Activated CD4-positive, alpha-beta T cell treated with anti-CD3 and anti-CD28 coated beads, Interleukin-2, amount 10 ng/mL, durations not matched to agents 7 days and 5 days (primary cell): ENCODE results near the gene PRMT1. TPM values are rescaled to one million over a fixed set of nuclear protein-coding genes. Genes with fewer than 3 reads are reported as not detected.

ENCODE experiments used
- CTCF ChIA-PET: fragments of 350-600 bp; sonication (Branson Sonifier 250); formaldehyde crosslinking; loops from one replicate; lab custom pipeline; 2021; ENCODE audit warnings: antibody characterized with exemption; lab: Charles Lee
- POLR2A ChIA-PET: fragments of 350-600 bp; sonication (Branson Sonifier 250); formaldehyde crosslinking; loops from one replicate; lab custom pipeline; 2021; ENCODE audit warnings: antibody characterized with exemption; lab: Charles Lee
- DNase-seq: peaks from one replicate; pipeline ENCODE4 v3.0.0-alpha.2; 2020
- H3K27ac Mint-ChIP-seq: one replicate; pipeline ENCODE4 v1.8.0; 2021; ENCODE audit warnings: mild to moderate bottlenecking, moderate library complexity, mixed read lengths
- H3K27me3 Mint-ChIP-seq: one replicate; pipeline ENCODE4 v1.8.0; 2021; ENCODE audit warnings: mixed read lengths
- H3K36me3 Mint-ChIP-seq: one replicate; pipeline ENCODE4 v1.8.0; 2021; ENCODE audit warnings: low read depth, mixed read lengths
- H3K4me1 Mint-ChIP-seq: one replicate; pipeline ENCODE4 v1.8.0; 2021; ENCODE audit warnings: mixed read lengths
- H3K4me3 Mint-ChIP-seq: one replicate; pipeline ENCODE4 v1.8.0; 2021; ENCODE audit warnings: mild to moderate bottlenecking, moderate library complexity, mixed read lengths
- H3K9me3 Mint-ChIP-seq: one replicate; pipeline ENCODE4 v1.8.0; 2021; ENCODE audit warnings: mixed read lengths
- total RNA-seq, 2 experiments: library from RNA; stranded (reverse); gene quantifications; one replicate each; pipeline ENCODE4 v1.2.3, GENCODE V29; 2021

Gene PRMT1
- total RNA-seq, 2 experiments from 2014 or later: 125 to 130 TPM

DNA sequence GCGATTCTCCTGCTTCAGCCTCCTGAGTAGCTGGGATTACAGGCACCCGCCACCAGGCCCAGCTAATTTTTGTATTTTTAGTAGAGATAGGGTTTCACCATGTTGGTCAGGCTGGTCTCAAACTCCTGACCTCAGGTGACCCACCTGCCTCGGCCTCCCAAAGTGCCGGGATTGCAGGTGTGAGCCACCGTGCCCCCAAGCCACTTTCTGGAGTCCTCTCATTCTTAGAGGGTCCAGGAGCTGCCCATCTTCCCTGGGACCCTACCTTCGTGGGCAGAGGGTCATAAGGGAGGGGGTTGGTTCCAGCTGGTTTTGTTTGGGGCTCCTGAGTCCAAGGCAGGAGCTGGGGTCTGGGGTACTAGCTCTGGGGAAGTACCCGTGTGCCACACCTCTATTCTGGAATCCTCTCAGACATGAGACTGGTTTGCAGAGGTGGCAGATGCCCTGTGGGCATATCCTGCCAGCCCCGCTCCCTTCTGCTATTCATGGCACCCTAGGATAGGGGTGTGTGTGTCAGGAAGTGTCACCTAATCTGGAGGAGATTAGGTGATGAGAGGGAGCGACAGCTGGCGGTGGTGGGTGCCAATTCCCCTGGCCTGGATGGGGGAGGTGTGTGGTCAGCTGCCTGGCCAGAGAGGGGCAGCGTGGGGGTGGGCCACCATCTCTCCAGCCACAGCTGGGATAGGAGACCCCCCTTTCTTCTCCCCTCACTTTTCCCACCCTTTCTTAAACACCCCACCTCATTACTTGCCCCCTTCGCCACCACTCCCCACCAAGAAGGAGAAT, 2.1 kb downstream of the PRMT1 start:
- no peaks in the 10 kb centered on the region for H3K9me3 Mint-ChIP-seq
- H3K27ac Mint-ChIP-seq: peak overlapping the region; percentile 31
- no peaks in the 10 kb centered on the region for H3K27me3 Mint-ChIP-seq
- CTCF ChIA-PET: interaction anchor here (0.6 to 3.3 kb wide), 19 partner anchors 8 to 191 kb away, joined by 3 to 12 read pairs (median 4); partner anchors contain the start of genes RCN3, RPL13A, RRAS and SCAF1
- H3K4me3 Mint-ChIP-seq: no peak overlapping the region
- H3K4me1 Mint-ChIP-seq: peaks cover 28% of the 10 kb centered on the region
- POLR2A ChIA-PET: no interaction called here
- DNase-seq: no peak
- peaks cover 16% of the 10 kb centered on the region for H3K36me3 Mint-ChIP-seq

DNA sequence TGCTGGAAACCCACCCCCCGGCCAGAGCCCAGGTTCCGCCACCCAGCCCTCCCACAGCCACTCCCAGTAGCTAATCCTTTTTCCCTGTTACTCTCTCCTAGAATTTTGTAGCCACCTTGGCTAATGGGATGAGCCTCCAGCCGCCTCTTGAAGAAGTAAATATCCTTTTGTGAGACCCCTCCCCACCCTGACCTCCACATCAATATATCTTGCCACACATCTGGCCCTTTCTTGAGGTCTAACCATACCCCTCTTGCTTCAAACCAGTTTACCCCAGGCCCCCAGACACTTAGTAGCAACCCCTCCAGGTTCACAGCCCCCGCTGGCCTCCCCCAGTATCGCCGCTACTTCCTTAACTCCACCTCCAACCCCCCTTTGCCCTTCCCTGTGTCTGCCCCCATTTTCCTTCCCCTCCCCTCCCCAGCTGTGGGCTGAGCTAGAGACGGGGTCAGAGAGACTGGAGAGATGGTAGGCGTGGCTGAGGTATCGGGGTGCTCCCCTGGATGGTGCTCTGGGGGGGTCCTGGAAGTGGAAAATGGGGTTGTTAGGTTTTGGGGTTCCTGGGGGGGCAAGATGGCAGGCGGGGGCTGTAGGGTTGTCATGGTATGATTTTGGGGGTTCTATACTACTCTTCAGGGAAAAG, 2.8 kb downstream of the PRMT1 start:
- Mint-ChIP-seq H3K4me3 (no peak overlapping the region), H3K9me3 (no peaks in the 10 kb centered on the region), H3K27ac (peak overlapping the region; percentile 57), H3K36me3 (peaks cover 18% of the 10 kb centered on the region), H3K27me3 (no peaks in the 10 kb centered on the region), H3K4me1 (peaks cover 28% of the 10 kb centered on the region)
- CTCF ChIA-PET: interaction anchor here (0.9 to 3.3 kb wide), 11 partner anchors 9 to 187 kb away, joined by 3 to 12 read pairs (median 3); partner anchors contain the start of genes RCN3 and SCAF1
- DNase-seq: no peak
- POLR2A ChIA-PET: no interaction called here

GRCh38 chr19:49680421-49681351, 3.6 kb downstream of the PRMT1 start:
- peak; percentile 92 for DNase-seq
- peaks cover 28% of the 10 kb centered on the region for H3K4me1 Mint-ChIP-seq
- no peaks in the 10 kb centered on the region for H3K9me3 Mint-ChIP-seq
- H3K36me3 Mint-ChIP-seq: peaks cover 25% of the 10 kb centered on the region
- ChIA-PET POLR2A (no interaction called here), CTCF (interaction anchor here (0.6 to 1.7 kb wide), 17 partner anchors 11 to 386 kb away, joined by 3 to 8 read pairs (median 3); partner anchors contain the start of genes RCN3 and RRAS)
- H3K27me3 Mint-ChIP-seq: no peaks in the 10 kb centered on the region
- H3K4me3 Mint-ChIP-seq: no peak overlapping the region
- H3K27ac Mint-ChIP-seq: peak overlapping the region; percentile 57

DNA sequence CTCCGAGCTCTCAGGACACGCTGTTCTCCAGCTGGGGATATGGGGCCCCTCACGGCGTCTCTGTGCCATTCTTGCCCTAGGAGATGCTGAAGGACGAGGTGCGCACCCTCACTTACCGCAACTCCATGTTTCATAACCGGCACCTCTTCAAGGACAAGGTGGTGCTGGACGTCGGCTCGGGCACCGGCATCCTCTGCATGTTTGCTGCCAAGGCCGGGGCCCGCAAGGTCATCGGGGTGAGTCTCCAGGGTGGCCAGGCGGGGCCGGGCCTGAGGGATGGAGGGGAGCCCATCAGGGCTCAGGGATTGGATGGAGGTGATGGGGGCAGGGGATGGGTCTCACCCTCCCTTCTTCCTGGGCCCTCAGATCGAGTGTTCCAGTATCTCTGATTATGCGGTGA, 4.8 kb downstream of the PRMT1 start:
- Mint-ChIP-seq H3K27ac (no peak overlapping the region), H3K9me3 (no peaks in the 10 kb centered on the region), H3K4me1 (peaks cover 21% of the 10 kb centered on the region), H3K27me3 (no peaks in the 10 kb centered on the region), H3K4me3 (no peak overlapping the region), H3K36me3 (peaks cover 26% of the 10 kb centered on the region)
- ChIA-PET CTCF (interaction anchor here (1.1 to 1.7 kb wide), 3 partner anchors 11 to 90 kb away, joined by 3 to 7 read pairs (median 3); no protein-coding TSS in a partner anchor), POLR2A (no interaction called here)
- DNase-seq: no peak

GRCh38 chr19:49682274-49682673, 5.2 kb downstream of the PRMT1 start:
- POLR2A ChIA-PET: no interaction called here
- DNase-seq: no peak
- no peaks in the 10 kb centered on the region for H3K9me3 Mint-ChIP-seq
- CTCF ChIA-PET: interaction anchor here (1.1 to 2.5 kb wide), 3 partner anchors 10 to 112 kb away, joined by 3 to 6 read pairs (median 3); no protein-coding TSS in a partner anchor
- peaks cover 26% of the 10 kb centered on the region for H3K36me3 Mint-ChIP-seq
- H3K27me3 Mint-ChIP-seq: no peaks in the 10 kb centered on the region
- no peak overlapping the region for H3K27ac Mint-ChIP-seq
- peaks cover 21% of the 10 kb centered on the region for H3K4me1 Mint-ChIP-seq
- H3K4me3 Mint-ChIP-seq: no peak overlapping the region

DNA sequence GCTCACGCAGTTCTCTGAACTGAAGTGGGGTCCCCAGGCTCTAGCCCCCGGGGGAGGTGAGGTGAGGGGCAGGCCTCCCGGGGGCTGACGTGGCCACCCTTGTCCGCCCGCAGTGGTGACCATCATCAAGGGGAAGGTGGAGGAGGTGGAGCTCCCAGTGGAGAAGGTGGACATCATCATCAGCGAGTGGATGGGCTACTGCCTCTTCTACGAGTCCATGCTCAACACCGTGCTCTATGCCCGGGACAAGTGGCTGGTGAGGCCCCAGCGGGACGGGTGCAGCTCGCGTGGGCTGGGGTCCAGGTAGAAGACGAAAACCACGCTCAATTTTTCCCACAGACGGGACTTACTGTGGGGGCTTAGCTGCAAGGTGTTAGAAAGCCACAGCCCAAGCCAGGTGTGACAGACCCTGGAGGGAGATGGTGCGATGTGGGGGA, 6.8 kb downstream of the PRMT1 start:
- Mint-ChIP-seq H3K27ac (peak overlapping the region; percentile 50), H3K36me3 (peaks cover 32% of the 10 kb centered on the region), H3K4me3 (no peak overlapping the region), H3K4me1 (peaks cover 20% of the 10 kb centered on the region), H3K9me3 (no peaks in the 10 kb centered on the region), H3K27me3 (no peaks in the 10 kb centered on the region)
- no peak for DNase-seq
- ChIA-PET POLR2A (no interaction called here), CTCF (interaction anchor here (0.6 to 2.5 kb wide), 4 partner anchors 21 to 347 kb away, joined by 3 to 6 read pairs (median 3); no protein-coding TSS in a partner anchor)

- peaks cover 32% of the 10 kb centered on the region for H3K36me3 Mint-ChIP-seq
- no peak for DNase-seq
- CTCF ChIA-PET: interaction anchor here (0.6 to 2.5 kb wide), 7 partner anchors 9 to 486 kb away, joined by 3 to 6 read pairs (median 3); no protein-coding TSS in a partner anchor
Measured at GRCh38 chr19:49684251-49684982, 7.3 kb downstream of the PRMT1 start.

DNA sequence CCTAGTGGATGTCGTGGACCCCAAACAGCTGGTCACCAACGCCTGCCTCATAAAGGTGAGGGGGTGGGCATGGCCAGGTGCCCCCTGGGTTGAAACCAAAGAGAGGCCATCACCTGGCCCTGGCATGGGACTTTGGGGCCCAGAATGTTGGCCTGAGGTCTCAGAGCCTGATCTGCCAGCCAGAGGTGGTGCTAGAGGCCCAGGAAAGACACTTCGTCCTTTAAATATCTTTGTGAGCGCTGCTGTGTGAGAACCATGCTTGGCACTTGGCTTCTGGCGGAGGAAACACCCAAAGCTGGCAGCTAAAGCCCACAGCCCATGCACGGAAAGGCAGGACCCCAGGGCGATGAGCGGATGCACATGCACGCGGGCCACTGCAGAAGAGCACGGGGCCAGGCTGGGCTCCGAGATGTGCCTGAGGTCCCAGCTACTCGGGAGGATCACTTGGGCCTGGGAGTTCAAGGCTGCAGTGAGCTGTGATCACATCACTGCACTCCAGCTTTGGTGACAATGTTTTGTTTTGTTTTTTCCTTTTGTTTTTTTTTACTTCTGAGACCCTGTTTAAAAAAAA, 8.0 kb downstream of the PRMT1 start:
- ChIA-PET CTCF (interaction anchor here (0.6 to 2.5 kb wide), 7 partner anchors 9 to 486 kb away, joined by 3 to 6 read pairs (median 3); no protein-coding TSS in a partner anchor), POLR2A (no interaction called here)
- Mint-ChIP-seq H3K4me1 (peaks cover 22% of the 10 kb centered on the region), H3K4me3 (no peak overlapping the region), H3K9me3 (no peaks in the 10 kb centered on the region), H3K27ac (no peak overlapping the region), H3K27me3 (peaks cover 2% of the 10 kb centered on the region), H3K36me3 (peaks cover 32% of the 10 kb centered on the region)
- DNase-seq: no peak

More at GRCh38 chr19:49684251-49684982, 7.3 kb downstream of the PRMT1 start:
- Mint-ChIP-seq H3K9me3 (no peaks in the 10 kb centered on the region), H3K4me1 (peaks cover 23% of the 10 kb centered on the region), H3K27ac (no peak overlapping the region), H3K27me3 (no peaks in the 10 kb centered on the region), H3K4me3 (no peak overlapping the region)
- POLR2A ChIA-PET: no interaction called here

GRCh38 chr19:49685845-49686332, 8.8 kb downstream of the PRMT1 start:
- Mint-ChIP-seq H3K27me3 (peaks cover 8% of the 10 kb centered on the region), H3K4me1 (peaks cover 22% of the 10 kb centered on the region), H3K36me3 (peaks cover 36% of the 10 kb centered on the region)

DNA sequence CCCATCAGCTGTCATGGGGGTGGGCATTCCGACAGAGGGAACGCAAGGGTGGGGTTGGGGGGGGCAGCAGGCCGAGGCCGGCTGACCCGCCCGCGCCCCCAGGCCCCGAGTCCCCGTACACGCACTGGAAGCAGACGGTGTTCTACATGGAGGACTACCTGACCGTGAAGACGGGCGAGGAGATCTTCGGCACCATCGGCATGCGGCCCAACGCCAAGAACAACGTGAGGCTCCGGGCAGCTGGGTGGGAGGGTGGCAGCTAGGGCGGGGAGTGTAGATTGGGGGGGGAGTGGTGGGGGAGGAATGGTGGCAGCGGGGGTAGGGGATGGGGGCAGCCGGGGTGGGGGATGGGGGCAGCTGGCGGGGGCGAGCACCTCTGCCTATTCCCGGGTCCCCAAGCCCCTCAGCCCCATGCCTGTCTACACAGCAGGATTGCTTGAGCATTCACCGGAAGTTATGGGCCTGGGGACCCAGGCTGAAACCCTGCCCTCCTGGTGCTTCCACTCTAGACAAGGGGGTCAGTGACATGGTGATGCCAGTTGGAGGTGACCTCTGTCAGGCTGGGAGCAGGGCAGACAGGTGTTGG, 9.5 kb downstream of the PRMT1 start:
- no peak for DNase-seq
- Mint-ChIP-seq H3K27me3 (peaks cover 13% of the 10 kb centered on the region), H3K4me3 (no peak overlapping the region), H3K9me3 (no peaks in the 10 kb centered on the region), H3K27ac (no peak overlapping the region), H3K4me1 (peaks cover 27% of the 10 kb centered on the region), H3K36me3 (peaks cover 34% of the 10 kb centered on the region)
- ChIA-PET POLR2A (no interaction called here), CTCF (interaction anchor here (1.2 kb wide), 1 partner anchor 10 kb away, joined by 3 read pairs; no protein-coding TSS in a partner anchor)

More at GRCh38 chr19:49685845-49686332, 8.8 kb downstream of the PRMT1 start:
- no peak for DNase-seq
- Mint-ChIP-seq H3K4me3 (no peak overlapping the region), H3K27ac (peak overlapping the region; percentile 72), H3K9me3 (no peaks in the 10 kb centered on the region)
- ChIA-PET CTCF (interaction anchor here (0.6 to 1.1 kb wide), 2 partner anchors 10 to 181 kb away, joined by 3 to 5 read pairs; no protein-coding TSS in a partner anchor), POLR2A (no interaction called here)
